HepG2 (cell line): ENCODE results near the gene TREM1.

ENCODE experiments used
- JUN ChIP-seq: sonication (generic); formaldehyde crosslinking; IDR thresholded peaks from 2 replicates; pipeline ENCODE4 v1.4.0; 2020; ENCODE audit warnings: mild to moderate bottlenecking, missing genetic modification reagents
- PHF8 ChIP-seq: sonication (generic); formaldehyde crosslinking; IDR thresholded peaks from 2 replicates; pipeline ENCODE4 v1.5.0; 2020; ENCODE audit warnings: missing genetic modification reagents
- TF ChIP-seq, protein P1 (sequence below): sonication (generic); formaldehyde crosslinking; IDR thresholded peaks from 2 replicates; pipeline ENCODE4 v1.5.0; 2020; ENCODE audit warnings: mild to moderate bottlenecking, missing genetic modification reagents, moderate library complexity

DNA sequence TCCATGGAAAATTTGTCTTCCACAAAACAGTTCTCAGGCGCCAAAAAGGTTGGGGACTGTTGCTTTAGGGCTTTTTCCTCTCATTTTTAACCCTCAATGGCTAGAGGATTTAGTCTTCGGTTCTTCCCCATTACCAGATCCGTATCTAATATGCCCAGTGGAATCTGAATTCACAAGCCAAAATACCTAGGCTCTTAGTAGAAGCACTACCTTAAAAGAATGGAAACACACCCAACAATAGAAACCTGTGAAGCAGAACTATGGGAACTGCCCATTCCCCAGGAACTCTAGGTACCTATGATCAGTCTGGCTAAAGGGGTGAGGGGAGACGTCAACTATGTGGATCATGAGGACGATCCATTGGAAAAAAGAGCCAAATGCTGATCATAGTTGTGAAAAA lies 55.2 kb downstream of the TREM1 start:
- TF ChIP-seq JUN (no peak), PHF8 (no peak)
- TF ChIP-seq, protein P1, sequence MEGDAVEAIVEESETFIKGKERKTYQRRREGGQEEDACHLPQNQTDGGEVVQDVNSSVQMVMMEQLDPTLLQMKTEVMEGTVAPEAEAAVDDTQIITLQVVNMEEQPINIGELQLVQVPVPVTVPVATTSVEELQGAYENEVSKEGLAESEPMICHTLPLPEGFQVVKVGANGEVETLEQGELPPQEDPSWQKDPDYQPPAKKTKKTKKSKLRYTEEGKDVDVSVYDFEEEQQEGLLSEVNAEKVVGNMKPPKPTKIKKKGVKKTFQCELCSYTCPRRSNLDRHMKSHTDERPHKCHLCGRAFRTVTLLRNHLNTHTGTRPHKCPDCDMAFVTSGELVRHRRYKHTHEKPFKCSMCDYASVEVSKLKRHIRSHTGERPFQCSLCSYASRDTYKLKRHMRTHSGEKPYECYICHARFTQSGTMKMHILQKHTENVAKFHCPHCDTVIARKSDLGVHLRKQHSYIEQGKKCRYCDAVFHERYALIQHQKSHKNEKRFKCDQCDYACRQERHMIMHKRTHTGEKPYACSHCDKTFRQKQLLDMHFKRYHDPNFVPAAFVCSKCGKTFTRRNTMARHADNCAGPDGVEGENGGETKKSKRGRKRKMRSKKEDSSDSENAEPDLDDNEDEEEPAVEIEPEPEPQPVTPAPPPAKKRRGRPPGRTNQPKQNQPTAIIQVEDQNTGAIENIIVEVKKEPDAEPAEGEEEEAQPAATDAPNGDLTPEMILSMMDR (CRISPR knock-in tag), result no peak
